BE2C (cell line): ENCODE measurements around the gene NFS1.

Experiments used
- DNase-seq: peaks from one replicate; pipeline ENCODE4 v3.0.0-alpha.2; 2020
- H3K27me3 ChIP-seq: fragments of 250-450 bp; sonication (Bioruptor Pico); 2 replicates; pipeline ENCODE4 v1.5.1; 2020; ENCODE audit warnings: mild to moderate bottlenecking
- H3K36me3 ChIP-seq: fragments of 250-450 bp; sonication (Bioruptor Pico); 2 replicates; pipeline ENCODE4 v1.5.1; 2020; ENCODE audit warnings: mild to moderate bottlenecking
- H3K4me1 ChIP-seq: fragments of 250-450 bp; sonication (Bioruptor Pico); 2 replicates; pipeline ENCODE4 v1.5.1; 2020
- H3K4me3 ChIP-seq: 2 replicates; pipeline ENCODE4 v1.5.1; 2011; ENCODE audit warnings: low read depth, low read length
- H3K9me3 ChIP-seq: fragments of 250-450 bp; sonication (Bioruptor Pico); 2 replicates; pipeline ENCODE4 v1.5.1; 2020
- CTCF ChIP-seq: IDR thresholded peaks from 2 replicates; pipeline ENCODE4 v1.5.1; 2012; ENCODE audit warnings: mild to moderate bottlenecking, low read depth, low read length

Gene NFS1

GRCh38 chr20:35661053-35661452 is 38.1 kb downstream of the NFS1 start:
- TF ChIP-seq CTCF, result no peak
- H3K4me3 ChIP-seq, result no peak overlapping the region
- H3K4me1 ChIP-seq, result peaks cover 8% of the 10 kb centered on the region
- no peaks in the 10 kb centered on the region for H3K27me3 ChIP-seq
- no peak for DNase-seq
- peaks cover 5% of the 10 kb centered on the region; the same call in 1 of the 2 replicates for H3K36me3 ChIP-seq
- H3K9me3 ChIP-seq, result no peaks in the 10 kb centered on the region

GRCh38 chr20:35660122-35660937 is 38.8 kb downstream of the NFS1 start:
- Histone ChIP-seq H3K4me3 (no peak overlapping the region), H3K4me1 (peaks cover 8% of the 10 kb centered on the region), H3K36me3 (peaks cover 8% of the 10 kb centered on the region), H3K27me3 (no peaks in the 10 kb centered on the region), H3K9me3 (no peaks in the 10 kb centered on the region)
- no peak for TF ChIP-seq CTCF
- DNase-seq, result no peak

GRCh38 chr20:35657271-35657670 is 41.9 kb downstream of the NFS1 start:
- Histone ChIP-seq H3K4me3 (no peak overlapping the region), H3K36me3 (peaks cover 39% of the 10 kb centered on the region), H3K4me1 (peaks cover 4% of the 10 kb centered on the region), H3K27me3 (no peaks in the 10 kb centered on the region), H3K9me3 (no peaks in the 10 kb centered on the region)
- DNase-seq, result no peak
- TF ChIP-seq CTCF, result no peak

GRCh38 chr20:35654415-35654814 is 44.7 kb downstream of the NFS1 start:
- Histone ChIP-seq H3K9me3 (no peaks in the 10 kb centered on the region), H3K36me3 (peaks cover 46% of the 10 kb centered on the region), H3K4me1 (no peaks in the 10 kb centered on the region), H3K27me3 (no peaks in the 10 kb centered on the region), H3K4me3 (no peak overlapping the region)
- DNase-seq, result no peak
- no peak for TF ChIP-seq CTCF

GRCh38 chr20:35653893-35654292 is 45.3 kb downstream of the NFS1 start:
- Histone ChIP-seq H3K4me3 (no peak overlapping the region), H3K36me3 (peaks cover 46% of the 10 kb centered on the region), H3K4me1 (no peaks in the 10 kb centered on the region), H3K27me3 (no peaks in the 10 kb centered on the region), H3K9me3 (no peaks in the 10 kb centered on the region)
- DNase-seq, result no peak
- TF ChIP-seq CTCF, result no peak

GRCh38 chr20:35653430-35653734 is 45.8 kb downstream of the NFS1 start:
- H3K9me3 ChIP-seq, result no peaks in the 10 kb centered on the region
- no peak overlapping the region for H3K4me3 ChIP-seq
- no peaks in the 10 kb centered on the region for H3K27me3 ChIP-seq
- DNase-seq, result no peak
- peaks cover 46% of the 10 kb centered on the region for H3K36me3 ChIP-seq
- no peak for TF ChIP-seq CTCF
- H3K4me1 ChIP-seq, result no peaks in the 10 kb centered on the region
